ENCODE results near the gene EXO5. TPM values are rescaled to one million over a fixed set of nuclear protein-coding genes. Genes with fewer than 3 reads are reported as not detected.

The EXO5 gene
- total and polyA plus RNA-seq, 2 of the 4 experiments (the other 2 are of a cell fraction), result 7.8 to 11.1 TPM

DNA sequence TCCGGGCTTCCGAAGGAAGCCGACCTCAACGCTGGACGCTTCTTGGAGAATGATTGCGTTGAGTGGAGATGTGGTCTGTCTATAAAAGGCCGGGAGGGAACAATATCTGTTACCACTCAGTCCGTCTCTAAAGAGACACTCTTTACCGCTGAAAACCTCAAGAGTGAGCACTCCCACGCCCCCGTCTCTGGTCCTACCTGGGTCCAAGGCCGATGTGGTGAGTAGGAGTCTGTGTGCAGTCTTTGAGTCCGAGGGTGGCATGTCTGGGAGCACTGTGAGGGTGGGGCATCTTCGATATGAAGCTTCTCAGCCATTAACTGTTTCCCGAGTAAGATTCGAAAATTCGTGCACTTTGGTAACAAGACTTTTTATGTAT lies 30.9 kb upstream of the EXO5 start:
- H3K27me3 ChIP-seq (ENCODE audit: control insufficient read depth, insufficient read depth, low read length), result no peaks in the 10 kb centered on the region
- dilution Hi-C loops (cut with HindIII; ENCODE audit: low sequenced_read_pairs, unreplicated experiment), result no loop called here
- peak overlapping the region; percentile 63 for H2AK9ac ChIP-seq (replicated peaks; ENCODE audit: low read depth, low read length, poor library complexity)
- H2AFZ ChIP-seq (replicated peaks; ENCODE audit: low read length, poor library complexity), result peak overlapping the region; percentile 88
- no peak overlapping the region for H2BK20ac ChIP-seq (ENCODE audit: low read depth, low read length)
- peak overlapping the region; percentile 23; the same call in 1 of the 2 replicates for H2BK120ac ChIP-seq (ENCODE audit: low read depth, low read length)
- H2AK5ac ChIP-seq (ENCODE audit: low read depth, low read length), result no peak overlapping the region
- H2BK15ac ChIP-seq (ENCODE audit: low read depth, low read length), result no peak overlapping the region
- no peak for TF ChIP-seq MAZ (IDR thresholded peaks at IDR 0.05; ENCODE audit: borderline replicate concordance, low read depth, low read length)
- TF ChIP-seq SMC3 (IDR thresholded peaks at IDR 0.05; ENCODE audit: low read depth, low read length), result no peak
- no peak for TF ChIP-seq CEBPB (IDR thresholded peaks at IDR 0.05; ENCODE audit: low read depth, low read length)
- no peak for TF ChIP-seq RCOR1 (IDR thresholded peaks at IDR 0.05; ENCODE audit: insufficient replicate concordance, low read length)
- TF ChIP-seq, protein P1, sequence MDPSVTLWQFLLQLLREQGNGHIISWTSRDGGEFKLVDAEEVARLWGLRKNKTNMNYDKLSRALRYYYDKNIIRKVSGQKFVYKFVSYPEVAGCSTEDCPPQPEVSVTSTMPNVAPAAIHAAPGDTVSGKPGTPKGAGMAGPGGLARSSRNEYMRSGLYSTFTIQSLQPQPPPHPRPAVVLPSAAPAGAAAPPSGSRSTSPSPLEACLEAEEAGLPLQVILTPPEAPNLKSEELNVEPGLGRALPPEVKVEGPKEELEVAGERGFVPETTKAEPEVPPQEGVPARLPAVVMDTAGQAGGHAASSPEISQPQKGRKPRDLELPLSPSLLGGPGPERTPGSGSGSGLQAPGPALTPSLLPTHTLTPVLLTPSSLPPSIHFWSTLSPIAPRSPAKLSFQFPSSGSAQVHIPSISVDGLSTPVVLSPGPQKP (IDR thresholded peaks at IDR 0.05; ENCODE audit: borderline replicate concordance, low read depth, low read length), result no peak
- no peak for TF ChIP-seq BHLHE40 (IDR thresholded peaks at IDR 0.05; ENCODE audit: low read depth, low read length)
- TF ChIP-seq, protein P2, sequence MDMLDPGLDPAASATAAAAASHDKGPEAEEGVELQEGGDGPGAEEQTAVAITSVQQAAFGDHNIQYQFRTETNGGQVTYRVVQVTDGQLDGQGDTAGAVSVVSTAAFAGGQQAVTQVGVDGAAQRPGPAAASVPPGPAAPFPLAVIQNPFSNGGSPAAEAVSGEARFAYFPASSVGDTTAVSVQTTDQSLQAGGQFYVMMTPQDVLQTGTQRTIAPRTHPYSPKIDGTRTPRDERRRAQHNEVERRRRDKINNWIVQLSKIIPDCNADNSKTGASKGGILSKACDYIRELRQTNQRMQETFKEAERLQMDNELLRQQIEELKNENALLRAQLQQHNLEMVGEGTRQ (IDR thresholded peaks at IDR 0.05; ENCODE audit: low read depth, low read length), result no peak
- no peak for TF ChIP-seq RAD21 (IDR thresholded peaks at IDR 0.05; ENCODE audit: low read length)
- no peak for TF ChIP-seq CHD1 (IDR thresholded peaks at IDR 0.05; ENCODE audit: low read depth, low read length)
- TF ChIP-seq FOS (IDR thresholded peaks at IDR 0.05; ENCODE audit: low read depth, low read length), result no peak
- no peak for TF ChIP-seq MXI1 (IDR thresholded peaks at IDR 0.05; ENCODE audit: borderline replicate concordance, low read depth, low read length)
- no peak for TF ChIP-seq MAFK (IDR thresholded peaks at IDR 0.05; ENCODE audit: low read depth, low read length)
- no peak for TF ChIP-seq POLR2A (IDR thresholded peaks at IDR 0.05; ENCODE audit: low read depth, low read length)
- TF ChIP-seq NFE2L2 (IDR thresholded peaks at IDR 0.05; ENCODE audit: low read depth, low read length), result no peak
- no peak for TF ChIP-seq RFX5 (IDR thresholded peaks at IDR 0.05; ENCODE audit: low read depth, low read length)
- TF ChIP-seq, protein P3, sequence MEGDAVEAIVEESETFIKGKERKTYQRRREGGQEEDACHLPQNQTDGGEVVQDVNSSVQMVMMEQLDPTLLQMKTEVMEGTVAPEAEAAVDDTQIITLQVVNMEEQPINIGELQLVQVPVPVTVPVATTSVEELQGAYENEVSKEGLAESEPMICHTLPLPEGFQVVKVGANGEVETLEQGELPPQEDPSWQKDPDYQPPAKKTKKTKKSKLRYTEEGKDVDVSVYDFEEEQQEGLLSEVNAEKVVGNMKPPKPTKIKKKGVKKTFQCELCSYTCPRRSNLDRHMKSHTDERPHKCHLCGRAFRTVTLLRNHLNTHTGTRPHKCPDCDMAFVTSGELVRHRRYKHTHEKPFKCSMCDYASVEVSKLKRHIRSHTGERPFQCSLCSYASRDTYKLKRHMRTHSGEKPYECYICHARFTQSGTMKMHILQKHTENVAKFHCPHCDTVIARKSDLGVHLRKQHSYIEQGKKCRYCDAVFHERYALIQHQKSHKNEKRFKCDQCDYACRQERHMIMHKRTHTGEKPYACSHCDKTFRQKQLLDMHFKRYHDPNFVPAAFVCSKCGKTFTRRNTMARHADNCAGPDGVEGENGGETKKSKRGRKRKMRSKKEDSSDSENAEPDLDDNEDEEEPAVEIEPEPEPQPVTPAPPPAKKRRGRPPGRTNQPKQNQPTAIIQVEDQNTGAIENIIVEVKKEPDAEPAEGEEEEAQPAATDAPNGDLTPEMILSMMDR (conservative IDR thresholded peaks at IDR 0.05; ENCODE audit: low read depth, low read length), result no peak
- H3K9me1 ChIP-seq (ENCODE audit: insufficient read depth, low read length), result no peaks in the 10 kb centered on the region; the same call in 1 of the 2 replicates
- H3K56ac ChIP-seq (ENCODE audit: extremely low read depth, insufficient read depth, low read length), result peak overlapping the region; percentile 50; the same call in 1 of the 2 replicates
- ATAC-seq (ENCODE audit: low read depth) (peak; percentile 53), DNase-seq (peak; percentile 16)
- CTCF ChIA-PET, result interaction anchor here (0.5 kb wide), 1 partner anchor 270 kb away, joined by 3 read pairs; no protein-coding TSS in a partner anchor
- no peaks in the 10 kb centered on the region for H4K20me1 ChIP-seq (ENCODE audit: insufficient read depth, low read length)
- peaks cover 0 to 11% of the 10 kb centered on the region in 2 experiments; a peak in 2 of 4 replicates for H3K79me1 ChIP-seq (ENCODE audit: low read depth in 1 of 2, low read length in 2 of 2)
- in situ Hi-C loops (cut with MboI; ENCODE audit: low sequenced_read_pairs), result no loop called here
- WGBS, 2 experiments (ENCODE audit: extremely low coverage in 2 of 2, insufficient read length in 1 of 2), result 0% methylated on average over 4 of the region's 17 CpGs; no CpG with 5 or more reads in 1 of the 2 experiments
- POLR2A ChIA-PET (ENCODE audit: unreplicated experiment), result no interaction called here
- no peak overlapping the region for H2BK5ac ChIP-seq (ENCODE audit: low read depth, low read length, poor library complexity, severe bottlenecking)
- H3K9me3 ChIP-seq (ENCODE audit: control insufficient read depth, insufficient read depth, low read length), result peaks cover 16% of the 10 kb centered on the region
- peak overlapping the region; percentile 89 for H3K4me2 ChIP-seq (ENCODE audit: low read depth, low read length)
- no peak overlapping the region for H3K18ac ChIP-seq (ENCODE audit: low read depth, low read length)
- H3K4ac ChIP-seq (ENCODE audit: low read depth, low read length), result peak overlapping the region; percentile 64
- peak overlapping the region; percentile 90 for H3K14ac ChIP-seq (replicated peaks; ENCODE audit: low read depth, low read length)
- H4K91ac ChIP-seq (ENCODE audit: insufficient read depth, low read depth, low read length), result no peak overlapping the region
- H4K8ac ChIP-seq (ENCODE audit: low read depth in 2 of 2, low read length in 2 of 2), result peak overlapping the region; percentile 44 to 63; a peak in 2 of 4 replicates
- peak overlapping the region; percentile 98 for H3K4me3 ChIP-seq (ENCODE audit: insufficient read depth, low read depth, low read length)
- H4K5ac ChIP-seq (ENCODE audit: low read depth, low read length), result peak overlapping the region; percentile 19; the same call in 1 of the 2 replicates
- H3K4me1 ChIP-seq (ENCODE audit: control insufficient read depth, insufficient read depth, low read length), result 0 out of 2 replicates have a peak, but pooled peaks cover 2% of the 10 kb centered on the region
- H3K23ac ChIP-seq (ENCODE audit: low read depth, low read length), result peak overlapping the region; percentile 79; the same call in 1 of the 2 replicates
- peaks cover 3% of the 10 kb centered on the region for H3K36me3 ChIP-seq (ENCODE audit: control insufficient read depth, insufficient read depth, low read length)
- BruUV-seq (replicated peaks), result no TSS peak
- peak overlapping the region; percentile 7; the same call in 1 of the 2 replicates for H3K27ac ChIP-seq (ENCODE audit: insufficient read depth, low read length)
- H3K9ac ChIP-seq (ENCODE audit: low read depth, low read length), result peak overlapping the region; percentile 62
- intact Hi-C loops (cut with micrococcal nuclease), result no loop called here

All from IMR-90 (cell line).